IMR-90 (cell line): ENCODE results near the gene F13A1. TPM values are rescaled to one million over a fixed set of nuclear protein-coding genes. Genes with fewer than 3 reads are reported as not detected.

Source experiments
- ATAC-seq: fragments of 200-7000 bp; cut with Tn5 transposase; 2 replicates; pipeline ENCODE4 v1.9.1; 2020; ENCODE audit warnings: low read depth, mild to moderate bottlenecking, moderate library complexity
- BruUV-seq: library from RNA; stranded (reverse); fragments of 400-500 nt; replicated peaks from 2 replicates; lab custom pipeline; 2021; lab: Mats Ljungman, UMichigan
- CTCF ChIA-PET: fragments of 300-600 bp; formaldehyde crosslinking; extraction: SDS; loops from one replicate; lab custom pipeline; 2021; ENCODE audit warnings: antibody characterized with exemption; lab: Yijun Ruan, JAX
- POLR2A ChIA-PET: fragments of 300-600 bp; sonication (Branson Sonifier 250); formaldehyde crosslinking; loops from one replicate; lab custom pipeline; 2022; ENCODE audit warnings: antibody characterized with exemption; ENCODE audit not compliant: unreplicated experiment; lab: Charles Lee
- DNase-seq: peaks from one replicate; pipeline ENCODE4 v3.0.0; 2013
- H2AFZ ChIP-seq: replicated peaks from 2 replicates; pipeline ENCODE3; 2013; ENCODE audit warnings: low read length, mild to moderate bottlenecking; ENCODE audit not compliant: poor library complexity
- H2AK5ac ChIP-seq: 2 replicates; pipeline ENCODE4 v1.6.1; 2013; ENCODE audit warnings: low read depth, low read length, inconsistent platforms
- H2AK9ac ChIP-seq: replicated peaks from 2 replicates; pipeline ENCODE3; 2013; ENCODE audit warnings: mild to moderate bottlenecking, low read depth, low read length, moderate library complexity; ENCODE audit not compliant: poor library complexity
- H2BK120ac ChIP-seq: 2 replicates; pipeline ENCODE4 v1.6.1; 2013; ENCODE audit warnings: low read depth, low read length, inconsistent platforms
- H2BK15ac ChIP-seq: 3 replicates; pipeline ENCODE4 v1.6.1; 2013; ENCODE audit warnings: low read depth, low read length, inconsistent platforms
- H2BK20ac ChIP-seq: 2 replicates; pipeline ENCODE4 v1.6.1; 2013; ENCODE audit warnings: low read depth, mild to moderate bottlenecking, inconsistent platforms, low read length, moderate library complexity
- H2BK5ac ChIP-seq: 2 replicates; pipeline ENCODE4 v1.6.1; 2013; ENCODE audit warnings: mild to moderate bottlenecking, low read depth, low read length, inconsistent platforms; ENCODE audit not compliant: poor library complexity, severe bottlenecking
- H3K14ac ChIP-seq: replicated peaks from 2 replicates; pipeline ENCODE4 v1.6.1; 2013; ENCODE audit warnings: low read depth, low read length, inconsistent platforms
- H3K18ac ChIP-seq: 2 replicates; pipeline ENCODE4 v1.6.1; 2013; ENCODE audit warnings: low read depth, low read length, control low read depth
- H3K23ac ChIP-seq: 2 replicates; pipeline ENCODE4 v1.6.1; 2013; ENCODE audit warnings: low read depth, low read length, inconsistent platforms
- H3K27ac ChIP-seq: 2 replicates; pipeline ENCODE4 v1.5.1; 2013; ENCODE audit warnings: mild to moderate bottlenecking, control low read depth, low read length; ENCODE audit not compliant: insufficient read depth
- H3K27me3 ChIP-seq: 2 replicates; pipeline ENCODE4 v1.6.1; 2013; ENCODE audit warnings: low read length; ENCODE audit not compliant: control insufficient read depth, insufficient read depth
- H3K36me3 ChIP-seq: 2 replicates; pipeline ENCODE4 v1.6.1; 2013; ENCODE audit warnings: low read length, mixed read lengths; ENCODE audit not compliant: control insufficient read depth, insufficient read depth
- H3K4ac ChIP-seq: 2 replicates; pipeline ENCODE4 v1.6.1; 2013; ENCODE audit warnings: low read depth, low read length, inconsistent platforms
- H3K4me1 ChIP-seq: 2 replicates; pipeline ENCODE4 v1.6.1; 2013; ENCODE audit warnings: low read length, mixed read lengths; ENCODE audit not compliant: control insufficient read depth, insufficient read depth
- H3K4me2 ChIP-seq: 2 replicates; pipeline ENCODE4 v1.6.1; 2013; ENCODE audit warnings: low read depth, mild to moderate bottlenecking, control low read depth, low read length, moderate library complexity
- H3K4me3 ChIP-seq: 2 replicates; pipeline ENCODE4 v1.5.1; 2013; ENCODE audit warnings: low read depth, mild to moderate bottlenecking, control low read depth, low read length, moderate library complexity; ENCODE audit not compliant: insufficient read depth
- H3K56ac ChIP-seq: 2 replicates; pipeline ENCODE4 v1.6.1; 2013; ENCODE audit warnings: low read length, inconsistent platforms; ENCODE audit not compliant: insufficient read depth; ENCODE audit errors: extremely low read depth
- H3K79me1 ChIP-seq, 2 experiments: 2 replicates each; pipeline ENCODE4 v1.6.1; 2013; ENCODE audit warnings: low read length in 2 of 2, inconsistent platforms in 1 of 2, low read depth in 1 of 2
- H3K9ac ChIP-seq: 2 replicates; pipeline ENCODE4 v1.6.1; 2013; ENCODE audit warnings: low read depth, low read length, control low read depth
- H3K9me1 ChIP-seq: 2 replicates; pipeline ENCODE4 v1.6.1; 2013; ENCODE audit warnings: low read length, inconsistent platforms; ENCODE audit not compliant: insufficient read depth
- H3K9me3 ChIP-seq: 2 replicates; pipeline ENCODE4 v1.6.1; 2013; ENCODE audit warnings: low read length; ENCODE audit not compliant: control insufficient read depth, insufficient read depth
- H4K20me1 ChIP-seq: 2 replicates; pipeline ENCODE4 v1.6.1; 2013; ENCODE audit warnings: low read length, inconsistent platforms; ENCODE audit not compliant: insufficient read depth
- H4K5ac ChIP-seq: 2 replicates; pipeline ENCODE4 v1.6.1; 2013; ENCODE audit warnings: mild to moderate bottlenecking, low read depth, low read length, control low read depth
- H4K8ac ChIP-seq, 2 experiments: 2 replicates each; pipeline ENCODE4 v1.6.1; 2013; ENCODE audit warnings: low read depth in 2 of 2, low read length in 2 of 2, control low read depth in 1 of 2, inconsistent platforms in 1 of 2
- H4K91ac ChIP-seq: 2 replicates; pipeline ENCODE4 v1.6.1; 2013; ENCODE audit warnings: low read depth, low read length, inconsistent platforms; ENCODE audit not compliant: insufficient read depth
- CHD1 ChIP-seq: IDR thresholded peaks from 2 replicates; pipeline ENCODE4 v1.6.1; 2012; ENCODE audit warnings: low read depth, low read length, improper control_type of control experiment
- MAFK ChIP-seq: IDR thresholded peaks from 2 replicates; pipeline ENCODE4 v1.6.1; 2012; ENCODE audit warnings: low read depth, low read length, improper control_type of control experiment
- RFX5 ChIP-seq: IDR thresholded peaks from 2 replicates; pipeline ENCODE4 v1.8.0; 2012; ENCODE audit warnings: low read depth, mild to moderate bottlenecking, low read length, moderate library complexity
- WGBS, 2 experiments: methylation state at CpG; one replicate each; pipeline versions ENCODE4 v1.1.5 to v1.1.7; 2013; ENCODE audit warnings: missing lambda C conversion rate in 2 of 2; ENCODE audit not compliant: insufficient read length in 1 of 2; ENCODE audit errors: extremely low coverage in 2 of 2; 5-methylcytosine and 5-hydroxymethylcytosine counted together
- dilution Hi-C: fragments of 300-500 bp; cut with HindIII; formaldehyde crosslinking; loops from one replicate; pipeline ENCODE4 v1.14.3; 2018; ENCODE audit warnings: low sequenced_read_pairs; ENCODE audit not compliant: unreplicated experiment
- in situ Hi-C: fragments of 300-500 bp; cut with MboI; formaldehyde crosslinking; loops from 3 replicates; pipeline ENCODE4 v1.14.3; 2019; ENCODE audit warnings: low sequenced_read_pairs, inconsistent platforms, mixed read lengths
- intact Hi-C: fragments of 100-400 bp; cut with micrococcal nuclease; formaldehyde crosslinking; loops from 2 replicates; pipeline ENCODE4 v1.10.0; 2022
- polyA plus RNA-seq, 3 experiments: library from polyadenylated mRNA; depleted of rRNA; stranded (reverse); fragments of >200 nt; gene quantifications; 2 replicates each; pipeline ENCODE4 v1.2.3, GENCODE V29; 2012; ENCODE audit warnings: low replicate concordance in 1 of 3
- total RNA-seq: library from RNA; depleted of rRNA; stranded (reverse); fragments of >200 nt; gene quantifications from 2 replicates; pipeline ENCODE4 v1.2.3, GENCODE V29; 2012

The F13A1 gene
- total and polyA plus RNA-seq, 2 of the 4 experiments (the other 2 are of a cell fraction): not detected

DNA sequence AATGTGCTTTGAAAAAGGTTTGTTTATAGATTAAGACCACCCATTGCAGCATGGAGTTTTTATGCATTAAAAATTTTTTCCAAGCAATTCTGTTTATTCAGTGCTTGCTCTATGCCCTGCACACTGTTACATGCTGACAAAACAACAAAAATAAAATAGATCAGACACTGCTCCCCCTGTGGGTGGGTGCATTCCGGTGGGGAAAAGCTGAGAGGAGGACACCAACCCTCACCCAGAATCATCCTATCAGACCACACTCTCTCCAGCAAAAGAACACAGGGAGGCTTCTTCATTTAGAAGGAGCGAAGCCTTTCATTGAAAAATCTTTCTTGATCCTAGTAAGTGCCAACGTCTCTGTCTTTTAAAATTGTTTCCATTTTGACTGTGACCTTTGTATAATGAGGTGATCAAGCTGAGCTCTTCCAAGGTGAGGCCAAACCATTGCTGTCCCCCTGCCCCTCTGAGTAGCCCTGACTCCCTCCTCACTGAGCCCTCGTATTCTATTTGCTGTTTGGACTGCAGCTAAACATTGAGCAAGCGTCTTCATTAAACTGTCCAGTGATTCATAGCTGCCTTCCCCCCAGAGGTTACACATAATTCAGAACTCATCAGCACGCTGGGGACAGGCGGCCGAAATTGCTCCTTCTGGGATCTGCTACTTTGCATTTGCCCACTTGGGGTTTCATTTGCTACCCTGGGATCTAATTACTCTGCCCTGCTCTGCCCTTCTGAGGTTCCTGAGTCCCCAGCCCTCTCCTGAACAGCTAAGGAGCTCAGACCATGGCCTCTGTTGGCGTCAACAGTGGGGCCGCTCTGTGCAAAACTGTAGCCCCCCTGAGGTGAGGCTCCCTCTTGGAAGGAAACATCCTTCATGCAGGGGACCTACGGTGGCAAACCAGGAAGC lies 102.4 kb downstream of the F13A1 start (continued):
- no peak for TF ChIP-seq CHD1

DNA sequence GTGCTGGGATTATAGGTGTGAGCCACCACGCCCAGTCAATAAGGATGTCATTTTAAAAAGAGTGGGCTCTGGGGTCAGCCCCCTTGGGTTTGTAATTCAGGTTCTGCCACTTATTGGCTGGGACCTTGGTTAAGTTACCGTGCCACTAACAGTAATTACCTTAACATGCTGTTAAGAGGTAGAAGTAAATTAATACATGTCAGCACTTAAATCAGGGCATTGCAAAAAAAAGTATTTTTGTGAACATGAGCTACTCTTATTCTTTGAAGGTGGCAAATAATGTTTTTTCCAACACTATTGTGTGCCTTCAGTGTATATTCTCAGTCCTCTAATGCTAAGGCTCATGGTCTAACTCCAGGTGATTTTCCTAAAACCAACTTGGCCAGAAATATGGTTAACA lies 109.5 kb downstream of the F13A1 start:
- Histone ChIP-seq H2BK5ac (no peak overlapping the region), H3K36me3 (no peaks in the 10 kb centered on the region), H3K4me3 (no peak overlapping the region), H2BK120ac (no peak overlapping the region), H2AK9ac (no peak overlapping the region), H3K9me1 (no peaks in the 10 kb centered on the region), H2BK15ac (no peak overlapping the region), H2BK20ac (no peak overlapping the region), H2AFZ (no peak overlapping the region), H3K4me2 (no peak overlapping the region), H3K23ac (no peak overlapping the region), H4K8ac (no peak overlapping the region), H3K9me3 (peaks cover 3% of the 10 kb centered on the region; the same call in 1 of the 2 replicates), H2AK5ac (no peak overlapping the region), H3K79me1 (no peaks in the 10 kb centered on the region), H4K20me1 (no peaks in the 10 kb centered on the region), H4K5ac (no peak overlapping the region), H3K9ac (no peak overlapping the region), H3K14ac (no peak overlapping the region), H3K56ac (no peak overlapping the region), H3K27ac (no peak overlapping the region), H3K4ac (no peak overlapping the region), H4K91ac (no peak overlapping the region), H3K27me3 (no peaks in the 10 kb centered on the region), H3K4me1 (no peaks in the 10 kb centered on the region), H3K18ac (no peak overlapping the region)
- no peak for DNase-seq
- ATAC-seq: no peak
- intact Hi-C loops: no loop called here
- dilution Hi-C loops: no loop called here
- no TSS peak for BruUV-seq
- WGBS, 2 experiments: no CpG with 5 or more reads among the region's 2 CpGs
- CTCF ChIA-PET: no interaction called here
- POLR2A ChIA-PET: no interaction called here
- TF ChIP-seq RFX5 (no peak), CHD1 (no peak), MAFK (peak; percentile 27)
- in situ Hi-C loops: no loop called here
